Measurements from ENCODE around the gene ANKRD44. TPM values are rescaled to one million over a fixed set of nuclear protein-coding genes. Genes with fewer than 3 reads are reported as not detected.

The ANKRD44 gene
- total and polyA plus RNA-seq, 12 donors = 1.1 to 20.1 (median 6.9) TPM

DNA sequence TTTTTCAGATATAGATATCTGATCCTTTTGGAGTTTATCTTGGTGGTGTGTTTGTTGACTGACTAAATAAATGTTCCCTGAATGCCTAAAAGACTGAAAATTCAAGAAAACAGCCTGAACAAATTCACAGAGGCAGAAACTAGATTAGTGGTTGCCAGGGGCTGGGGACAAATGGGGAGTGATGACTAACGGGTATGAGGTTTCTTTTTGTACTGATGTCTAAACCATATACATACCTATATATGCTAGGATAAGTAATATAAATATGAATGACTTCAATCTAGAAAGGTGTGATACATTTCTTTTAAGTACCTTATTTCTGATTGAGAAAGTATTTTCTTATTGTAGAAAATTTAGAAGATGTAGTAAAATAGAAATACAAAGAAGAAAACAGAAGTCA is 207.2 kb downstream of the ANKRD44 start:
- peaks cover 0 to 68% (median 0%) of the 10 kb centered on the region in 9 donors for H3K36me3 ChIP-seq
- no peaks in the 10 kb centered on the region for H3K27me3 ChIP-seq
- H3K27ac ChIP-seq = no peak overlapping the region
- ATAC-seq (no peak), DNase-seq (no peak)
- no peaks in the 10 kb centered on the region for H3K9me3 ChIP-seq
- WGBS, 2 donors = 92 to 98% methylated on average over 1 of the region's 1 CpG
- H3K4me1 ChIP-seq = peaks cover 1 to 21% (median 16%) of the 10 kb centered on the region in 9 donors
- TF ChIP-seq, protein P1, sequence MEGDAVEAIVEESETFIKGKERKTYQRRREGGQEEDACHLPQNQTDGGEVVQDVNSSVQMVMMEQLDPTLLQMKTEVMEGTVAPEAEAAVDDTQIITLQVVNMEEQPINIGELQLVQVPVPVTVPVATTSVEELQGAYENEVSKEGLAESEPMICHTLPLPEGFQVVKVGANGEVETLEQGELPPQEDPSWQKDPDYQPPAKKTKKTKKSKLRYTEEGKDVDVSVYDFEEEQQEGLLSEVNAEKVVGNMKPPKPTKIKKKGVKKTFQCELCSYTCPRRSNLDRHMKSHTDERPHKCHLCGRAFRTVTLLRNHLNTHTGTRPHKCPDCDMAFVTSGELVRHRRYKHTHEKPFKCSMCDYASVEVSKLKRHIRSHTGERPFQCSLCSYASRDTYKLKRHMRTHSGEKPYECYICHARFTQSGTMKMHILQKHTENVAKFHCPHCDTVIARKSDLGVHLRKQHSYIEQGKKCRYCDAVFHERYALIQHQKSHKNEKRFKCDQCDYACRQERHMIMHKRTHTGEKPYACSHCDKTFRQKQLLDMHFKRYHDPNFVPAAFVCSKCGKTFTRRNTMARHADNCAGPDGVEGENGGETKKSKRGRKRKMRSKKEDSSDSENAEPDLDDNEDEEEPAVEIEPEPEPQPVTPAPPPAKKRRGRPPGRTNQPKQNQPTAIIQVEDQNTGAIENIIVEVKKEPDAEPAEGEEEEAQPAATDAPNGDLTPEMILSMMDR (IDR thresholded peaks at IDR 0.05) = no peak
- H3K4me3 ChIP-seq = no peak overlapping the region
- intact Hi-C loops (cut with DNase I) = loop anchor here in 2 of 10 donors (10.0 kb wide), 2 partner anchors 89 to 179 kb away; partner anchors contain the start of gene PGAP1 (in 1 of the 2)

DNA sequence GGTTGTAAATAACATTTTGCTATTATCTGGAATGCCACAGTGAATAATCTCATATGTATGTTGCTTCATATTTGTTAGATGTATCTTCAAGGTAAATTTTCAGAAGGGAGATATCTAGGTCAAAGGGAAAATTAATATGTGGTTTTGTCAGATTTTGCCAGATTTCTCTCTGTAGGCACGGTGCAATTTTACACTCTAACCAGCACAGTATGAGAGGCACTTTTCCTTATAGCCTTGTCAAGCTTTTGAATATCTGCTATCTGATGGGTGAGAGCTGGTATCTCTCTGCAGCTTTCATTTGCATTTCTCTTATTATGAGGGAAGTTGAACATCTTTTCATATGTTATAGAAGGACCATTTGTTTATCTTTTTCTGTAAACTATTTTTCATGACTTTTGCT is 208.3 kb downstream of the ANKRD44 start:
- intact Hi-C loops (cut with DNase I) = loop anchor here in 2 of 10 donors (10.0 kb wide), 2 partner anchors 87 to 177 kb away; partner anchors contain the start of gene PGAP1 (in 1 of the 2)
- no peaks in the 10 kb centered on the region for H3K27me3 ChIP-seq
- ATAC-seq (no peak), DNase-seq (no peak)
- no peak overlapping the region for H3K4me3 ChIP-seq
- no peak overlapping the region for H3K27ac ChIP-seq
- WGBS, 2 donors = 84 to 89% methylated on average over 1 of the region's 1 CpG
- H3K36me3 ChIP-seq = peaks cover 0 to 76% (median 0%) of the 10 kb centered on the region in 9 donors
- no peaks in the 10 kb centered on the region for H3K9me3 ChIP-seq
- TF ChIP-seq, protein P1 (IDR thresholded peaks at IDR 0.05) = no peak
- H3K4me1 ChIP-seq = peaks cover 0 to 10% (median 5%) of the 10 kb centered on the region in 9 donors

DNA sequence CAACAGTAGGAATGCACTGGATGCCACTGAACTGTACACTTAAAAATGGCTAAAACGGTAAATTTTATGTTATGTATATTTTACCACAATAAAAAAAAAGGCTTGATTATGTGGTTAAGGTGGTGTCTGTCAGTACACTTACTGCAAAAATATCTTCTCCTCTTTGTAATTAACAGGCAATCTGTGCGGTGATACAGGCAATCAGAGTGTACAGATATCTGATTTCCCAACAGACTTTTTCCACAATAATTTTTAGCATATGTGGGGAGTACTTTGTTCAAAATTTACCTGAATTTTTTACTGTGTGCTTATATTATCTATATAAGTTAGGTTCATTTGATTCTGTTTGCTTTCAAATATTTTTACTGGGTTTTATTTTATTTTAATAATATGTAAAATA is 209.1 kb downstream of the ANKRD44 start:
- TF ChIP-seq, protein P1 (IDR thresholded peaks at IDR 0.05) = no peak
- no peak for DNase-seq
- Histone ChIP-seq H3K9me3 (no peaks in the 10 kb centered on the region), H3K27ac (no peak overlapping the region), H3K4me1 (peaks cover 0 to 4% (median 0%) of the 10 kb centered on the region in 9 donors), H3K36me3 (peaks cover 0 to 78% (median 0%) of the 10 kb centered on the region in 9 donors), H3K4me3 (no peak overlapping the region), H3K27me3 (no peaks in the 10 kb centered on the region)
- intact Hi-C loops (cut with DNase I) = loop anchor here in 2 of 10 donors (10.0 kb wide), 2 partner anchors 87 to 177 kb away; partner anchors contain the start of gene PGAP1 (in 1 of the 2)
- WGBS, 2 donors = 96 to 98% methylated on average over 2 of the region's 2 CpGs
- ATAC-seq = no peak

DNA sequence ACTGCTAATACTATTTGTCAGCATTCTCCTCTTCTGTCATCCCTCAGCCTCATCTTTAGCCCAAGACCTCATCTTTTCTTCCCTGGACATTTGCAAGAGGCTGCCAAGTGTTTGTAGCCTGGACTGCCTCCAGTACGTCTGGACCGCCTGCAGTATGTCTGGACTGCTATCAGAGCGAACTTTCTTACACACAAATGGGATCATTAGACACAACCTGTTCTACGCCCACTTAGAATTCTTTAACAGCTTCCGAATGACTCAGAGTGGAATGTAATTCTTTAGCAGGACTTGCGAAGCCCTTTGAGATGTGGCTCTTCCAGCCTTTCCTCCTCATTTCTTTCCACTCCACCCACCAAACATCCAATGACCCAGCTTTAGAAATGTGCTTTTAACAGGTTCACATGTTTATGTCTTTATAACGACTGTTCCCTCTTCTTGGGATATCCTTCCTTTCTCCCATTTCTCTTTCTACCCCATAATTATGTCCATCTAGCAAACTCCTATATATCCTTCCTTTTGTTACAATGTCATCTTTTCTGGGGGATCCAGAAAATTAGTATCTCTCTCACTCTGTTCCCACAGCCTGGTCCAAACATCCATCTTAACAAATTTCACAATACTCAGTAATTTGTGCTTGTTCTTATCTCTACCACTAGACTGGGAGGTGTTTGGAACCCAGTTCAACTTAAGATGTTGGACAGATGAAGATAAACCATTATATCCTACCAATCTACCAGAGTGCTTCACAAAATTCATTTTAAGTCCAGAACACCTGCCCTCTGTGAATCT is 212.8 kb downstream of the ANKRD44 start:
- ATAC-seq (peak; percentile 86 to 95 (median 90)), DNase-seq (peak; percentile 51 to 66)
- Histone ChIP-seq H3K9me3 (no peaks in the 10 kb centered on the region), H3K4me3 (no peak overlapping the region), H3K4me1 (peaks cover 0 to 4% (median 0%) of the 10 kb centered on the region in 9 donors), H3K36me3 (peaks cover 0 to 71% (median 0%) of the 10 kb centered on the region in 9 donors), H3K27me3 (no peaks in the 10 kb centered on the region), H3K27ac (peak overlapping the region in 9 of 10 donors; percentile 1 to 81 (median 44))
- TF ChIP-seq, protein P1 (IDR thresholded peaks at IDR 0.05) = no peak
- intact Hi-C loops (cut with DNase I) = no loop called here
- WGBS, 2 donors = 69 to 71% methylated on average over 7 of the region's 7 CpGs
